ENCODE data around the gene TBCCD1.
A peak's percentile ranks its signal among the peaks of the same experiment; 100 is the strongest.
"Not testable (repeated sequence)": the region's sequence is repeated elsewhere in the genome, so short reads cannot be mapped to it uniquely, and the experiment has no call there.

TBCCD1 gene

DNA sequence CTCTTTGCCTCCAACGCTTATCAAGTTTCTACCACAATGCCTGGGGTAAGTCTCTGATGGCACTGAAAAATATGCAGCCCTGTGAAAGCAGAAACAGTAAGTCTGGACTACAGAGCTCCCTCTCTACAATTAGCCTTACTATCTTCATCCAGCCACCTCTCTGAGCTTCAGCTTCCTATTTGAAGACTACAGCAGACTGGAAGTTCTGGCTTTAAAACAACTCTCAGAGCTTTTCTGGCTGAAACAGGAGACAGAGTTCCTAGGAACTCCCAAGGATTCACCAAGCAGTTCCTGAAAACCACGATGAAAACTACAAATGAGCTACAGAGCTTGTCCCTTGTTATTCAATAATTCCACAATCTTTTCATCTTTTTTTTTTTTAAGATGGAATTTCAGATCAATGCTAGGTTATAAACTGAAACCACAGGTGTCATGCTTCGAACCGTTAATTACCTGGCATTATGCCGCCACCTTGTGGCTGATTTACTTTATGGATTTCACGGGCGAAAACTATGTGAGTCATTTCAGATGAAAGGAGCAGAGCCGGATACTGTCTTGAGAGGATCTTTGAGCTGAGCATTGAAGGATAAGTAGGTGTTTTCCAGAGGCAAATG lies 26.8 kb downstream of the TBCCD1 start:
- H3K4me3 Mint-ChIP-seq = peak overlapping the region; percentile 15
- H3K4me1 Mint-ChIP-seq = peaks cover 51% of the 10 kb centered on the region
- H3K27ac Mint-ChIP-seq = peak overlapping the region; percentile 78
- no peaks in the 10 kb centered on the region for H3K27me3 Mint-ChIP-seq
- peaks cover 1% of the 10 kb centered on the region for H3K36me3 Mint-ChIP-seq
- H3K9me3 Mint-ChIP-seq = no peaks in the 10 kb centered on the region

DNA sequence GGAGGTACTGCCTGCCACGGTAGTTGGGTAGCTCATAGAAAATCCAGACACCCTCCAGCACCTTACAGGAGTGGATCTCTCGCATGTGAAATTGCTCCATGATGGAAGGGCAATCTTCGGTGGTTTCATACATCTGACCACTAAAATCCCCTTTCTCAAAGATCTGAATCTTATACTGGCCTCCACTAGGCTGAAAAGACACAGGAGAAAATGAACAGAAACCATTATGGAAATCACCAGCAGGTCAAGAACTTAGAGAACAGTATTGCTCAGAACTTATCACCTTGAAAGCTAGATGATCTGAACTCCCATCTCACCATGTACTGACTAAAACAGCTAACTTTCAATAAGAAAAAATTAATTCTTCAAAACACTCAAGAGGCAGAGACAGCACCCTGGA lies 28.4 kb downstream of the TBCCD1 start:
- Mint-ChIP-seq H3K27me3 (no peaks in the 10 kb centered on the region), H3K4me3 (no peak overlapping the region)

GRCh38 chr3:186536883-186537844 lies 30.0 kb downstream of the TBCCD1 start:
- Mint-ChIP-seq H3K36me3 (no peaks in the 10 kb centered on the region), H3K4me1 (peaks cover 73% of the 10 kb centered on the region), H3K4me3 (no peak overlapping the region)

More for the DNA sequence above, 28.4 kb downstream of the TBCCD1 start:
- no peaks in the 10 kb centered on the region for H3K9me3 Mint-ChIP-seq
- peaks cover 1% of the 10 kb centered on the region for H3K36me3 Mint-ChIP-seq
- no peak overlapping the region for H3K27ac Mint-ChIP-seq
- peaks cover 65% of the 10 kb centered on the region for H3K4me1 Mint-ChIP-seq

DNA sequence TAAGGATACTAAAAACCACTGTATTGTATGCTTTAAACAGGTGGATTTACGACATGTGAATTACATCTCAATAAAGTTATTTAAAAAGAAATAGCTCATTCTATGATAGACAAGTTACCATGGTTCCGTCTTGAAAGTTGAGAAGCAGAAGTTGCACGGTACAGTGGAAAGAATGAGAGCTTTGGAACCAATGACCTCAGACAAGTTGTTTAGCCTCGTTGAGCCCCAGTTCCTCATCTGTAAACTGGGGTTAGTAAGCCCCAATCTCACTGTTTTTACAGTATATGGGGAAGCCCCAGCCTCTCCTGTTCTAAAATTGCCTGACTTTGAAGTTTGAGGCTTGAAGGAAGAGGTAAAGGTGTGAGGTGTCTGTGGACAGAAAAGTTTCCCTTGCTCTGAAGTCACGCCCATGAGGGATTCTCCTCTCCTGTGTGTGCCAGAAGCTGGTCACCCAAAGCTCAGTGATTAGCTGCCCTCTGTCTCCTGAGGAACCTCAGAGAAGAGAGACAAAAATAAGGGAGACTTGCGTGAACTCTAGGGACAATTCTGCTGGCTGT lies 32.9 kb downstream of the TBCCD1 start:
- H3K4me3 Mint-ChIP-seq = peak overlapping the region; percentile 84
- H3K4me1 Mint-ChIP-seq = peaks cover 74% of the 10 kb centered on the region
- H3K27ac Mint-ChIP-seq = peak overlapping the region; percentile 97
- H3K9me3 Mint-ChIP-seq = no peaks in the 10 kb centered on the region
- H3K27me3 Mint-ChIP-seq = no peaks in the 10 kb centered on the region
- H3K36me3 Mint-ChIP-seq = no peaks in the 10 kb centered on the region

More at GRCh38 chr3:186536883-186537844, 30.0 kb downstream of the TBCCD1 start:
- Mint-ChIP-seq H3K27ac (peak overlapping the region; percentile 53), H3K27me3 (no peaks in the 10 kb centered on the region), H3K9me3 (no peaks in the 10 kb centered on the region)

DNA sequence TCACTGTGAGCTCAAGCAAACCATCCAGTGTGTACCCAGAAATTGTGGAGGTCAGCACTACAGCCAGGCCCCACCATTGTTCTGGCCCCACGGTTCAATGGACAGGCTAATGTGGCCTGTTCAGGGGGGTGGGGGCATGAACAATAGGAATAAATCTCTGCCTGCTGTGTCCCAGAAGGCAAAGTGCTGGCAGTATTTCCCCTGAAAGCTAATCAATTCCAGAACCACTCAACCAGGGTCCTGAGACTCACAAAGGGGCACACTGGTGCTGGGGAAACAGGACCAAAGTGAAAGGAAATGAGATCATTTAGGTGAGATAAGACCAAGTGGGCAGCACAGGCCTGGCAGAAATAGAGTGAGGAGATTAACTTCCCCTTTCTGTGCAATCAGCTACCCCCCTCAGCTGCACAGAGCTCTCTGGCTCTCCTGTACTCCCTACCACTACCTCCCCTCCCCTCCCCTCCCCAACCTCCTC lies 34.5 kb downstream of the TBCCD1 start:
- peaks cover 81% of the 10 kb centered on the region for H3K4me1 Mint-ChIP-seq
- no peak overlapping the region for H3K27ac Mint-ChIP-seq
- H3K36me3 Mint-ChIP-seq = no peaks in the 10 kb centered on the region
- H3K9me3 Mint-ChIP-seq = no peaks in the 10 kb centered on the region
- H3K4me3 Mint-ChIP-seq = no peak overlapping the region
- H3K27me3 Mint-ChIP-seq = no peaks in the 10 kb centered on the region

GRCh38 chr3:186531694-186532093 lies 35.4 kb downstream of the TBCCD1 start:
- H3K4me1 Mint-ChIP-seq = peaks cover 72% of the 10 kb centered on the region
- not testable (repeated sequence) for H3K27me3 Mint-ChIP-seq, H3K9me3 Mint-ChIP-seq, H3K36me3 Mint-ChIP-seq, H3K27ac Mint-ChIP-seq, H3K4me3 Mint-ChIP-seq

DNA sequence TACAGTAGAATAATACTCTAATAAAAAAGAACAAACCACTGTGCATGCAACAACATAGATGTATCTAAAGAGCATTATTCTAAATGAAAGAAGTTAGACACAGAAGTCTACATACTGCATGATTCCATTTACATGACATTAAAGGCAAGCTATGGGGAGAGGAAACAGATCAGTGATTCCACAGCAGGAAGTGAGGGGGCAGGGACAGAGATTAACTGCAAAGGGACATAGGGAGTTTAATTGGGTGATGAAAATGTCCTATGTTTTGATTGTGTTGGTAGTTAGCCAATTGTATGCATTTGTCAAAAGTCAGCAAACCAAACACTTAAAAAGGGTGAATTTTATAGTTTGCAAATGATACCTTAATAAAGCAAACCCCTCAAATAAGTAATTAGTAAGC lies 36.7 kb downstream of the TBCCD1 start:
- H3K4me1 Mint-ChIP-seq = peaks cover 61% of the 10 kb centered on the region

GRCh38 chr3:186529201-186529999 lies 37.7 kb downstream of the TBCCD1 start:
- no peak overlapping the region for H3K27ac Mint-ChIP-seq
- no peaks in the 10 kb centered on the region for H3K27me3 Mint-ChIP-seq
- no peak overlapping the region for H3K4me3 Mint-ChIP-seq
- H3K9me3 Mint-ChIP-seq = no peaks in the 10 kb centered on the region
- no peaks in the 10 kb centered on the region for H3K36me3 Mint-ChIP-seq
- H3K4me1 Mint-ChIP-seq = peaks cover 51% of the 10 kb centered on the region

More for the DNA sequence above, 36.7 kb downstream of the TBCCD1 start:
- no peaks in the 10 kb centered on the region for H3K36me3 Mint-ChIP-seq
- no peak overlapping the region for H3K4me3 Mint-ChIP-seq
- H3K27me3 Mint-ChIP-seq = no peaks in the 10 kb centered on the region
- no peaks in the 10 kb centered on the region for H3K9me3 Mint-ChIP-seq
- no peak overlapping the region for H3K27ac Mint-ChIP-seq

- Mint-ChIP-seq H3K36me3 (no peaks in the 10 kb centered on the region), H3K27me3 (no peaks in the 10 kb centered on the region), H3K9me3 (no peaks in the 10 kb centered on the region), H3K4me3 (no peak overlapping the region), H3K4me1 (peaks cover 40% of the 10 kb centered on the region), H3K27ac (no peak overlapping the region)
Observed at GRCh38 chr3:186526256-186526606, 40.9 kb downstream of the TBCCD1 start.

DNA sequence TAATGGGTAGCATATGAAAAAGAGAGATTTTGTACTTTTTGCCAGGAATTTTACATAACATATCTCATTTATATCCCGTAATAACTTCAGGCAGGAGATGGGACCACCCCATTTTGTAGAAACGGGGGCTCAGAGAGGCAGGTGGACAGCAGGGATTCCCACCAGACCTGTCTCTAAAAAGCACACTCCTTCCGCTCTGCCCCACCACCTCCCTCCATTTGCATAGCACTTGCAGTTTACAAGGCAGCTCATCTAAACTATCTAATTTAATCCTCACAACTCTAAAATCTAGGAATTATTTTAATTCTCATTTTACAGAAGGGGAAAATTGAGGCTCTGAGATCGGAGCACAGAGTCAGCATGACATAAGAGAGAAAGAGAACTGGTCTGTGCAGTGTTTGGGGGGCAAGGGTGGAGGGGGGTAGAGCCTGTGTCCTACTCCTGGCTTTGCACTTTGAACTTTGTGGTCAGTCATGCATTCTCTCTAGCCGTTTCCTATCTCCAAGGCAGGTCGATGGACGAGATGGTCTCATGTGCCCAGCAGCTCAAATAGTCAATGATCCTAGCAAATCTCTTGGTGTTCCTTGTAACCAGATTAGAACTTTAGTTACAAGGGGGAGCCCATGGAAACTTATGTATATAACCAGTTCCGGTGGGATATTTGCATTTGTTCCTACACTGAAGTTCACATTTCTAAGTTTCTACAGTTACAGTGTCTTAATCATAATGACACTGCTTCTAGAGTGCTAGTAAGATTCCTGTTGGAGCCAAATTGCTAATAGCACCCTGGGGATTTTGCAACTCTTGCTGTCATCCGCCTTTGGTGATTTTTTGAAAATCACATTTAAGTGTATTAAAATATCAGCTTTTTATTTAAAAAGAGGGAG lies 41.5 kb downstream of the TBCCD1 start:
- peaks cover 41% of the 10 kb centered on the region for H3K4me1 Mint-ChIP-seq
- no peak overlapping the region for H3K27ac Mint-ChIP-seq
- H3K27me3 Mint-ChIP-seq = no peaks in the 10 kb centered on the region
- H3K36me3 Mint-ChIP-seq = no peaks in the 10 kb centered on the region
- no peaks in the 10 kb centered on the region for H3K9me3 Mint-ChIP-seq
- H3K4me3 Mint-ChIP-seq = no peak overlapping the region

DNA sequence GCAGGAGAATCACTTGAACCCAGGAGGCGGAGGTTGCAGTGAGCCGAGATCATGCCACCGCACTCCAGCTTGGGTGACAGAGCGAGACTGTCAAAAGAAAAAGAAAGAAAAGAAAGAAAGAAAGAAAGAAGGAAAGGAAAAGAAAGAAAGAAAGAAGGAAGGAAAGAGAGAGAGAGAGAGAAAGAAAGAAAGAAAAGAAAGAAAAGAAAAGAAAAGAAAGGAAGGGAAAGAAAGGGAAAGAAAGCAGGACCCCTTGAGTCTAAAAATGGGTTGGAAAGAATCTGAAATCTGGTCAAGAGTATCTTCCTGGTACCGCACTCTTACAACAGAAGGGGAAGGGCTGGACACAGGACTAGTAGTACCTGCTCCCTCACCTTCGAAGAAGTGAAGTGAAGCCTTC lies 42.5 kb downstream of the TBCCD1 start:
- no peaks in the 10 kb centered on the region for H3K9me3 Mint-ChIP-seq
- H3K27ac Mint-ChIP-seq = no peak overlapping the region
- no peak overlapping the region for H3K4me3 Mint-ChIP-seq
- H3K4me1 Mint-ChIP-seq = peaks cover 40% of the 10 kb centered on the region
- H3K36me3 Mint-ChIP-seq = no peaks in the 10 kb centered on the region
- H3K27me3 Mint-ChIP-seq = no peaks in the 10 kb centered on the region

DNA sequence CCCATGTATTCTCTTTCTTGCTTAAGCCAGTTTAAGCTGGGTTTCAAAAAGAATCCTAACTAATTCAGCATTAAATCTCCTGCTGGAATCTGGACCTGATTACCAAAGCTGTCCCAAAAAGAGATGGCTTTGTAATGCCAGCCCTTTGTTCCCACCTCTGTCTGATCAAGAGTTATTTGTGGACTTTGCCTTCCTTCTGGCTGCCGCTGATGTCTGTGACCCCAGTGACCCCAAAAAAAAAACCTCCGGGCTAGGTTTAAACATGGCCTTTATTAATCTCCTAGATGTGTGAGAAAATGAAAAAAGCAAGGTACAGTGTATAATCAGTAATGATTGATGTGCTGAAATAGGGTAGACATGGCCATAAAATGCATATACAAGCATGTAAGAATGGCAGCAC lies 43.7 kb downstream of the TBCCD1 start:
- Mint-ChIP-seq H3K4me1 (peaks cover 39% of the 10 kb centered on the region), H3K9me3 (no peaks in the 10 kb centered on the region), H3K4me3 (no peak overlapping the region), H3K27ac (no peak overlapping the region), H3K36me3 (no peaks in the 10 kb centered on the region), H3K27me3 (no peaks in the 10 kb centered on the region)

DNA sequence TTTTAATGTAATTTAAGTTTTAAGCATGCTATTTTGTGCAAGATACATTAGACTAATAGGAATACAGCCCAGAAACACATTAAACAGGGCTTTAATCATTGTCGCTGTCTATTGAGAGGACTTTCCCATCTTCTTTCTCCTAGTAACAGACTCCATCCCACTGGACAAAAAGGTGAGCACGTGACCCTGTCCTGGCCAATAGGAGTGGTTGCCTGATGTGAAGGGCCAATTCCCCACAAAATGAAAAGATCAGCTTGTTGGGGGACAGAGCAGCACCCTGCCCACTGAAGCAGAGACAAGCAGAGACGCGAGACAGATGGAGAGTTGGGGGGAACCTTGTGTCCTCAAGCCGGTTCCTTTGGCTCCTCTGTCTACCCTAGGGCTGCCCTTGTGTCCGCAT lies 44.1 kb downstream of the TBCCD1 start:
- H3K36me3 Mint-ChIP-seq = no peaks in the 10 kb centered on the region
- no peaks in the 10 kb centered on the region for H3K27me3 Mint-ChIP-seq
- H3K4me1 Mint-ChIP-seq = peaks cover 39% of the 10 kb centered on the region
- no peak overlapping the region for H3K27ac Mint-ChIP-seq
- H3K4me3 Mint-ChIP-seq = no peak overlapping the region
- H3K9me3 Mint-ChIP-seq = no peaks in the 10 kb centered on the region

DNA sequence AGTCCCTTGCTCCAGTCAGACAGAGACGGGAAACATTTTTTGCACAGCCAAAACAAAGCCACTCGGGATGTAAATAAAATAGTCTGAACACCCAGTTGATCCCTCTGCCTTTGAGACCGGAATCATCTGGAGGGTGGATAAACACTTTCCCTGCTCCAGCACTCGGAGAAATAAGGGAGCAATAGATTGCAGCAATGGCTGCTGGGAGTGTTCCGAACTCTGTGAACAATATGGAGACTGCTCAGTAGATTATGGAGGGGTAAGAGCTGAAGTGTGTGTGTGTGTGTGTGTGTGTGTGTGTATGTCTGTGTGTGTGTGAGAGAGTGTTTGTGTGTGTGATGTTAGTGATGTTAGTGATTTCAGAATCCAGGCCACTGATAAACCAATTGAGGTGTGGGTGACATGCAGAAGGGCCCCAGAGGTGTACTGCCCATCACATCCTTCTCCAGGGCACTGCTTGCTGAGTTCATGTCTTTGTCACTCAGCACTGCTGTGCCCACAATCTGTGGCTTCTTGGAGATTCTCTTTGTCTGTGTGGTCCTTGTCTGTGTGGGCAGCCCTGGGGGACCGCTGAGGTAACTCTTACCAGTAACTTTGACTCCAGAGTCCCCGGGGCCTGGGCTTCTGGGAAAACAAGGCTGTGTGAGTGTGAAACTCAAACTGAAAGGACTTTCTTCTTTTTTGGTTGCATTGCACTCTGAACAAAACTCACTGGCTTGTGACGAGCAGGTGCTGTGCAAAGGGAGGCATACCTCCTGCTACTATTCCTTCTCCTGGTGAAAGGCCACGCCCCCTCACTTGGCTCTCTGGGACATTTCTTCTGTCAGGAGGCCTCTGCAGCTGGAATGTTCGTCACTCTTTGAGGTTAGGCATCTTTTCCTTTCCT lies 45.9 kb downstream of the TBCCD1 start:
- Mint-ChIP-seq H3K27me3 (no peaks in the 10 kb centered on the region), H3K4me1 (peaks cover 47% of the 10 kb centered on the region), H3K36me3 (peaks cover 2% of the 10 kb centered on the region), H3K27ac (no peak overlapping the region), H3K4me3 (no peak overlapping the region), H3K9me3 (no peaks in the 10 kb centered on the region)

Data from activated naive CD4-positive, alpha-beta T cell treated with anti-CD3 and anti-CD28 coated beads, Interleukin-2, amount 50 U/mL, for 24 hours (primary cell).